Hepatocyte (in vitro differentiated cells): ENCODE data around the gene ZDHHC18. TPM values are rescaled to one million over a fixed set of nuclear protein-coding genes. Genes with fewer than 3 reads are reported as not detected.

Experiments
- DNase-seq: peaks from one replicate; pipeline ENCODE4 v3.0.0-alpha.2; 2016; ENCODE audit warnings: low spot score
- H2AFZ ChIP-seq: fragments of 200-600 bp; sonication (generic); 2 replicates; pipeline ENCODE4 v1.6.0; 2016; ENCODE audit warnings: antibody characterized with exemption, mild to moderate bottlenecking
- H3K27ac ChIP-seq: fragments of 200-600 bp; sonication (generic); 2 replicates; pipeline ENCODE4 v1.5.1; 2016; ENCODE audit warnings: mild to moderate bottlenecking
- H3K27me3 ChIP-seq: fragments of 200-600 bp; sonication (generic); 2 replicates; pipeline ENCODE4 v1.6.1; 2016
- H3K36me3 ChIP-seq: fragments of 200-600 bp; sonication (generic); replicated peaks from 2 replicates; pipeline ENCODE4 v1.5.1; 2016; ENCODE audit warnings: low read depth; ENCODE audit not compliant: insufficient read depth
- H3K4me1 ChIP-seq: fragments of 200-600 bp; sonication (generic); 2 replicates; pipeline ENCODE4 v1.5.1; 2016; ENCODE audit warnings: mild to moderate bottlenecking, moderate library complexity; ENCODE audit not compliant: insufficient read depth
- H3K4me2 ChIP-seq: fragments of 200-600 bp; sonication (generic); 2 replicates; pipeline ENCODE4 v1.6.0; 2016
- H3K4me3 ChIP-seq: fragments of 200-600 bp; sonication (generic); 2 replicates; pipeline ENCODE4 v1.5.1; 2016; ENCODE audit warnings: mild to moderate bottlenecking
- H3K79me2 ChIP-seq: fragments of 200-600 bp; sonication (generic); 2 replicates; pipeline ENCODE4 v1.6.0; 2017; ENCODE audit warnings: mild to moderate bottlenecking
- H3K9me2 ChIP-seq: fragments of 200-600 bp; sonication (generic); replicated peaks from 2 replicates; pipeline ENCODE4 v1.6.0; 2017; ENCODE audit warnings: mild to moderate bottlenecking; ENCODE audit not compliant: insufficient read depth
- H3K9me3 ChIP-seq: fragments of 200-600 bp; sonication (generic); 2 replicates; pipeline ENCODE4 v1.5.1; 2016; ENCODE audit warnings: low read depth, mild to moderate bottlenecking
- H4K20me1 ChIP-seq: fragments of 200-600 bp; sonication (generic); 2 replicates; pipeline ENCODE4 v1.6.0; 2016; ENCODE audit warnings: mild to moderate bottlenecking; ENCODE audit not compliant: insufficient read depth, poor library complexity, severe bottlenecking
- CTCF ChIP-seq: fragments of 200-600 bp; sonication (generic); IDR thresholded peaks from 2 replicates; pipeline ENCODE4 v1.5.1; 2016; ENCODE audit warnings: antibody characterized with exemption, mild to moderate bottlenecking; ENCODE audit not compliant: poor library complexity
- EZH2 ChIP-seq: fragments of 200-600 bp; sonication (generic); IDR thresholded peaks from 2 replicates; pipeline ENCODE4 v1.6.1; 2016; ENCODE audit warnings: antibody characterized with exemption, mild to moderate bottlenecking, borderline replicate concordance
- EZH2phosphoT487 ChIP-seq: fragments of 200-600 bp; sonication (generic); IDR thresholded peaks from one replicate; pipeline ENCODE4 v1.6.1; 2018; ENCODE audit warnings: antibody characterized with exemption, mild to moderate bottlenecking, low read depth, moderate library complexity; ENCODE audit not compliant: unreplicated experiment, severe bottlenecking
- WGBS: methylation state at CpG from one replicate; pipeline ENCODE4 v1.1.6; 2016; ENCODE audit warnings: low lambda C conversion rate; ENCODE audit errors: missing lambda C conversion rate; 5-methylcytosine and 5-hydroxymethylcytosine counted together
- polyA plus RNA-seq: library from polyadenylated mRNA; unstranded; fragments of >200 nt; fragmentation: Nextera tagmentation; extraction: Ambion mirVana; gene quantifications from 2 replicates; pipeline ENCODE4 v1.2.1, GENCODE V29; 2016
- total RNA-seq: library from RNA; depleted of rRNA; stranded (reverse); fragments of >200 nt; gene quantifications from 2 replicates; pipeline ENCODE4 v1.2.3, GENCODE V29; 2014

The ZDHHC18 gene
- total and polyA plus RNA-seq, 2 experiments from 2014 or later = 14.9 to 22.5 TPM

GRCh38 chr1:26811708-26812107 is 14.8 kb upstream of the ZDHHC18 start:
- H2AFZ ChIP-seq = no peak overlapping the region
- no peaks in the 10 kb centered on the region for H4K20me1 ChIP-seq
- H3K4me3 ChIP-seq = no peak overlapping the region
- no peaks in the 10 kb centered on the region for H3K9me2 ChIP-seq
- H3K27ac ChIP-seq = no peak overlapping the region
- TF ChIP-seq EZH2 = no peak
- no peak for TF ChIP-seq EZH2phosphoT487
- TF ChIP-seq CTCF = no peak
- H3K9me3 ChIP-seq = no peaks in the 10 kb centered on the region
- no peaks in the 10 kb centered on the region for H3K36me3 ChIP-seq
- no peak for DNase-seq
- no peaks in the 10 kb centered on the region for H3K4me1 ChIP-seq
- H3K4me2 ChIP-seq = no peak overlapping the region
- no peaks in the 10 kb centered on the region for H3K79me2 ChIP-seq
- H3K27me3 ChIP-seq = no peaks in the 10 kb centered on the region

- no peak for TF ChIP-seq EZH2phosphoT487
- Histone ChIP-seq H3K27me3 (no peaks in the 10 kb centered on the region), H3K9me2 (no peaks in the 10 kb centered on the region), H3K27ac (no peak overlapping the region), H4K20me1 (no peaks in the 10 kb centered on the region), H3K79me2 (no peaks in the 10 kb centered on the region), H3K36me3 (no peaks in the 10 kb centered on the region), H3K4me3 (no peak overlapping the region), H3K4me2 (no peak overlapping the region), H3K4me1 (no peaks in the 10 kb centered on the region), H2AFZ (no peak overlapping the region), H3K9me3 (no peaks in the 10 kb centered on the region)
- WGBS = 98% methylated on average over 2 of the region's 2 CpGs
- no peak for DNase-seq
Measured at GRCh38 chr1:26814377-26814776, 12.1 kb upstream of the ZDHHC18 start.

- Histone ChIP-seq H3K4me3 (no peak overlapping the region), H3K27ac (no peak overlapping the region), H3K36me3 (no peaks in the 10 kb centered on the region), H3K9me2 (no peaks in the 10 kb centered on the region), H3K4me2 (no peak overlapping the region), H3K9me3 (no peaks in the 10 kb centered on the region), H3K27me3 (no peaks in the 10 kb centered on the region), H3K4me1 (no peaks in the 10 kb centered on the region), H3K79me2 (no peaks in the 10 kb centered on the region), H4K20me1 (no peaks in the 10 kb centered on the region), H2AFZ (no peak overlapping the region)
- WGBS = 90% methylated on average over 3 of the region's 3 CpGs
- no peak for TF ChIP-seq EZH2
- no peak for TF ChIP-seq CTCF
- no peak for TF ChIP-seq EZH2phosphoT487
- DNase-seq = no peak
Measured at GRCh38 chr1:26814893-26815292, 11.6 kb upstream of the ZDHHC18 start.

- DNase-seq = no peak
- Histone ChIP-seq H3K4me2 (no peak overlapping the region), H3K9me2 (no peaks in the 10 kb centered on the region), H2AFZ (no peak overlapping the region), H3K4me1 (peaks cover 6% of the 10 kb centered on the region), H3K9me3 (no peaks in the 10 kb centered on the region), H3K4me3 (no peak overlapping the region), H3K36me3 (no peaks in the 10 kb centered on the region), H3K27ac (no peak overlapping the region), H3K27me3 (no peaks in the 10 kb centered on the region), H4K20me1 (no peaks in the 10 kb centered on the region), H3K79me2 (no peaks in the 10 kb centered on the region)
- no peak for TF ChIP-seq EZH2
- no peak for TF ChIP-seq CTCF
- TF ChIP-seq EZH2phosphoT487 = no peak
- 89% methylated on average over 4 of the region's 4 CpGs for WGBS
Measured at GRCh38 chr1:26820784-26821269, 5.7 kb upstream of the ZDHHC18 start.
